GM12872 (cell line): Measurements from ENCODE around the gene YAE1.

Experiments
- TF ChIP-seq, protein P1 (sequence below): IDR thresholded peaks from 3 replicates; pipeline ENCODE4 v1.5.1; 2011; ENCODE audit warnings: low read depth, mild to moderate bottlenecking, low read length, moderate library complexity; ENCODE audit not compliant: insufficient read depth

YAE1 gene, protein sequence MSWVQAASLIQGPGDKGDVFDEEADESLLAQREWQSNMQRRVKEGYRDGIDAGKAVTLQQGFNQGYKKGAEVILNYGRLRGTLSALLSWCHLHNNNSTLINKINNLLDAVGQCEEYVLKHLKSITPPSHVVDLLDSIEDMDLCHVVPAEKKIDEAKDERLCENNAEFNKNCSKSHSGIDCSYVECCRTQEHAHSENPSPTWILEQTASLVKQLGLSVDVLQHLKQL

DNA sequence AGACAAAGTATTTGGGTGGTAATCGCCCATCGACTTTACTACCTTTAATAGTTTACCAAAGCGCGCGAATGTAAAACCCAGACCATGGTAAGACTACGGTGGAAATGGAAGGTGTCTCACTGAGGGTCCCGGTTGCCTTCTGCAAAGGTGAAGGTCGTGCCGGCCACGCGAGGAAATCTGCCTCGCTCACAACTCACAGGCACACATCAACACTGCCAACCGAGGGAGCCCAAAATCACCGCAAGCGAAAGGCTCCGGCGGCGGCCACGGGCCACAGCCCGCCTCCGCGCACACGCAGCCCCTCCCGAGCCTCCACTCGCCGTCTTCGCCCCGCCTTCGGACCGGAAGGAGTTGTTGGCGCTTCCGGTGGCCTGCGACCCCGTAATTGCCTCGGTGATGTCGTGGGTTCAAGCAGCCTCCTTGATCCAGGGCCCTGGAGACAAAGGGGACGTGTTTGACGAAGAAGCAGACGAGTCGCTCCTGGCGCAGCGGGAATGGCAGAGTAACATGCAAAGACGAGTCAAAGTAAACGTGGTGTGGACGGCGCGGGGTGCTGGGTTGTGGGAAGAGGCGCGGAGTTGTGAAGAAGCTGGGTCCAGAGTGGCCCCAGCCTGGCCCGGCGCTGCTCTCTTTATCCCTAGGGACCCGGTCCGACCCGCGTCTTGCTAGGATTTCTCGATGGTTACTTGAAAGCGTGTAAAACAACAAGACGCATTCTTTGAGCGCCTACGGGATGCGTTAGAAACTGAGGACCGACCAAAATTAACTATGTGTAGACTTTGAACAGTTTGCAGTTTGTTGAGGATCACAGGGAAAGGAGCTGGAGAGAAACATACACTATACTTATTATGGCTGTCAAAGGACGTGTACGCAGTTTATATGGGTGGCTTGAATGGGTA lies at the start of gene YAE1:
Gene YAE1, plus strand, starts transcription at position 382 of the 899 bp plus-strand sequence. Its CDS starts 15 bp downstream, at position 397.
- TF ChIP-seq, protein P1, sequence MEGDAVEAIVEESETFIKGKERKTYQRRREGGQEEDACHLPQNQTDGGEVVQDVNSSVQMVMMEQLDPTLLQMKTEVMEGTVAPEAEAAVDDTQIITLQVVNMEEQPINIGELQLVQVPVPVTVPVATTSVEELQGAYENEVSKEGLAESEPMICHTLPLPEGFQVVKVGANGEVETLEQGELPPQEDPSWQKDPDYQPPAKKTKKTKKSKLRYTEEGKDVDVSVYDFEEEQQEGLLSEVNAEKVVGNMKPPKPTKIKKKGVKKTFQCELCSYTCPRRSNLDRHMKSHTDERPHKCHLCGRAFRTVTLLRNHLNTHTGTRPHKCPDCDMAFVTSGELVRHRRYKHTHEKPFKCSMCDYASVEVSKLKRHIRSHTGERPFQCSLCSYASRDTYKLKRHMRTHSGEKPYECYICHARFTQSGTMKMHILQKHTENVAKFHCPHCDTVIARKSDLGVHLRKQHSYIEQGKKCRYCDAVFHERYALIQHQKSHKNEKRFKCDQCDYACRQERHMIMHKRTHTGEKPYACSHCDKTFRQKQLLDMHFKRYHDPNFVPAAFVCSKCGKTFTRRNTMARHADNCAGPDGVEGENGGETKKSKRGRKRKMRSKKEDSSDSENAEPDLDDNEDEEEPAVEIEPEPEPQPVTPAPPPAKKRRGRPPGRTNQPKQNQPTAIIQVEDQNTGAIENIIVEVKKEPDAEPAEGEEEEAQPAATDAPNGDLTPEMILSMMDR, result no peak

DNA sequence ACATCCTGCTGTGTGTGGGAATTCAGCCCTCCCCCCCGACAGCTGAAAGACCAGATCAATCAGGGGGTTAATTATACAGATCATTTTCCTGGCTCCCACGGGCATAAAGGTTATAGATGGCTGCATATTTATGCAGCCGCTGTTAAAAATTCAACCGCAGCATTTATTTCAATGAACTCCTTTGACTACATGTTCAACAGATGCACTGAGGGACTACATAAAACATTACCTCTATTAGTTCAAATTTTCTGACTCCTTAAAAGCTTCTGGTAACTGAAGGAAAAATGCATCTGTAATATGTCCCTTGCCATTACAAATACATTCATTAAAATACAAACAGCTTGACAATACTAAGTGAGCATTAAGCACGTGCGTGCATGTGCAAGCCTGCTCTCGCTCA lies 49.7 kb upstream of the YAE1 start:
- TF ChIP-seq, protein P1, result no peak

DNA sequence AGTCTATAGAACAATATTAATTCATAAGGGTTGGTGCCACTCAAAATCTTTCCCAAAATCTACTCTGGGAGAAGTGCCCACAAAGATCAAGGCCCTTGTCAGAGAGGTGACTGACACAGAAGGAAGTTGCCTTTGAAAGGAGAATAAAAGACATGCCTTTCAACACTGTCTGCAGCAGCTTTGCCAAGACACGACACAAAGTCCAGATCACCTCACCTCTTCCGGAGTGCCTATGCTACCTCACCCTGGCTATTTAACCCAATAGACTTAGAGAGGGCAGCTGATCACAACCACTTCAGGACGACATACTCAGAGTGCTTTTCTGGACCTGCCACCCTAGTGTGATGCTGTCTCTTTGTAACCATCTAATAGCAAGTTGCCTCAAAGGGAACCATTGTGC lies 49.0 kb upstream of the YAE1 start:
- TF ChIP-seq, protein P1, result no peak

DNA sequence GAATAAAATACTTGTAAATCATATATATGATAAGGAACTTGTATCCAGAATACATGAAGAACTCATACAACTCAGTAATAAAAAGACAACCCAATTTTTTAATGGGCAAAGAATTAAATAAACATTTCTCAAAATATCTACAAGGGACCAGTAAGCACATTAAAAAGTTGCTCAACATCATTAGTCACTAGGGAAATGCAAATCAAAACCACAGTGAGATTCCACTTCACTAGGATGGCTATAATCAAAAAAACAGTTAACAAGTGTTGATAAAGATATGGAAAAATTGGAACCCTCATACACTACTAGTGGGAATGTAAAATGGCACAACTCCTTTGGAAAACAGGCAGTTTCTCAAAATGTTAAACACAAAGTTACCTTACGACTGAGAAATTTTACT lies 40.3 kb upstream of the YAE1 start:
- TF ChIP-seq, protein P1, result no peak

DNA sequence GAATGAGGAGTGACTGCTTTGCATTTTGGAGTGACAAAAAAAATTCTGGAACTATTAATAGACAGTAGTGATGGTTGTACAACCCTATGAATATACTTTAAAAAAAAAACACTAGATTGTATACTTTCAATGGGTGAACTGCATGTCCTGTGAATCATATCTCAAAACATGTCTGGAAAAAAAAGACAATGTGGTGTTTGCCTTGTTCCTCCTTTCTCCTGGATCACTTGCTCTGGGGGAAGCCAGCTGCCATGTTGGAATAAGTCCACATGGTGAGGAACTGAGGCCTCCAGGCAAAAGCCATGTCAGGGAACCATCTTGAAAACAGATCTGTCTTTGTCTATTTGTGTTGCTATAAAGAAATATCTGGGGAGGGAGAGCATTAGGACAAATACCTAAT lies 39.5 kb upstream of the YAE1 start:
- TF ChIP-seq, protein P1, result no peak

DNA sequence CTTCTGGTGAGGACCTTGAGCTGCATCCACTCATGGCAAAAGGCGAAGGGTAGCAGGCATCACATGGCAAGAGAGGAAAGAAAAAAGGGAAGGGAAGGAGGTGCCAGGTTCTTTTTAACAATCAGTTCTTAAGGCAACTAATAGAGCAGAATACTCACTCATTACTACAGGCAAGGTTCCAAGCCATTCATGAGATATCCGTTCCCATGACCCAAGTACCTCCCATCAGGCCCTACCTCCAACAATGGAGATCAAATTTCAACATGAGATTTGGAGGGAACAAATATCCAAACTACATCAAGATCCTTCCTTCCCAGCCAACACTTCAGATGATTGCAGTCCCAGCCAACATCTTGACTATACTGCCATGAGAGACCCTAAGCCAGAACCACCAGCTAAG lies 38.9 kb upstream of the YAE1 start:
- TF ChIP-seq, protein P1, result no peak

DNA sequence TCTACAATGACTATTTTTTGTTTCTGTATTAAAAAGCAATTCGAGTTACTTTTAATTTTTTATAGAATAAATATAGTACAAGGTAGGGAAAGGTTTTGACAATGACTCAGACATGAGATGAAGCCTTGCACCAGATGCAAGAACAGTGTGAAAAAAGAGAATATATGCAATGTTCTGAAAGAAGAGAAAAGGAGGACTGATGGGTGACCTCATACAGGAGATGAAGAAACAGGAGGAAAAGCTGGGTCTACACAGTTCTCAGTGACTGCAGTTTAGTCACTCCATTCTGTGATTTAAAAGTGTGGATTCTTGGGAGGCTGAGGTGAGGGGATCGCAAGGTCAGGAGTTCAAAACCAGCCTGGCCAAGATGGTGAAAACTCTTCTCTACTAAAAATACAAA lies 38.3 kb upstream of the YAE1 start:
- TF ChIP-seq, protein P1, result no peak
